T47D (cell line): Measurements from ENCODE around the gene ELF1.

Experiments
- DNase-seq, 2 experiments: peaks; one replicate each; pipeline versions ENCODE4 v3.0.0 to v3.0.0-alpha.2; 2011 to 2012; ENCODE audit warnings: low read depth in 1 of 2, low spot score in 1 of 2
- JUND ChIP-seq: IDR thresholded peaks from 2 replicates; pipeline ENCODE4 v1.6.1; 2012; ENCODE audit warnings: low read depth
- in situ Hi-C: cut with HindIII; loops from 2 replicates; pipeline ENCODE4 v1.10.0; 2016; ENCODE audit warnings: low sequenced_read_pairs, low pct_unique_long_range_greater_than_20kb

ELF1 gene

DNA sequence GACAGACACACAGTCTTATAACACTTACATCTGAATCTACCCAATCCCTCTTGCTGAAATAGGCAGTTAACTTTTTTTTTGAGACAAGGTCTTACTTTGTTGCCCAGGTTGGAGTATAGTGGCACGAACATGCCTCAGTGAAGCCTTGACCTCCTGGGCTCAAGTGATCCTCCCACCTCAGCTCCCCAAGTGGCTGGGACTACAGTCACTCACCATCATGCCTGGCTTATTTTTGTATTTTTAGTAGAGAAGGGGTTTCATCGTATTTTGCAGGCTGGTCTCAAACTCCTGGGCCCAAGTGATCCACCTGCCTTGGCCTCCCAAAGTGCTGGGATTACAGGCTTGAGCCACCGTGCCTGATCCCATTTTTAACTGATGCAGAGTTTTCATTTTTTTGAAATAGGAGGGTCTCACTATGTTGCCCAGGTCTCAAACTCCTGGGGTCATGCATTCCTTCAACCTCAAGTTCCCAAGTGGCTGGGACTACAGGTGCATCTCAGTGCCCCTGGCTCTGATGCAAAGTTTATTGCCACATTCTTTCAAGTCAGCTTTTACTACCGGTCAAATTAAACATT, 7.6 kb downstream of the ELF1 start:
- TF ChIP-seq JUND = no peak
- in situ Hi-C loops = no loop called here
- DNase-seq = no peak

DNA sequence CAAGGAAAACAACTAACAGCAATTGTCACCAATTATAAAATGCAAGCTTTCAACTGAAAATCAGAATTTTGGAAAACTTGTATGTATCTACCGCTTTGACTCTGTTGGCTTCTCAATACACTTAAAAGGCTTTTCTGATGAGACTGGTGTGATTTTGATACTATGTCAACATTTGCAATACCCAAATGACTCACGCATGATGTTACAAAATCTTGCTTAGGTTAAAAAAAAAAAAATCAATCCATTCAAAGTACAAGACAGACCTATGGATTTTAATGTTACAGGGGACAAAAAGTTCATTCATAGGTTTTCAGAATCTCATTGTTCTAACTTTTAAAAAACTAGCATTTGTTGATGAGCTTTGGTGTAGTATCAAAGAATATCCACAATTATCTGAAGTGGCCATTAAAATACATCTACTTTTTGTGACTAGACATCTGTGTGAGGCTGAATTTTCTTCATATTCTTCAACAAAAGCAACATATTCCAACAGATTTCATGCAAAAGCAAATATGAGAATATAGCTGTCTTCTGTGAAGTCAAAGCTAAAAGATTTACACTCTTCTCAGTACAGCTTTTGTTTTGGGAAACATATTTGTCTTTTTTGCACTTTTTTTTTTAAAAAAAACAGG, 10.7 kb downstream of the ELF1 start:
- TF ChIP-seq JUND = no peak
- no peak for DNase-seq
- in situ Hi-C loops = no loop called here

DNA sequence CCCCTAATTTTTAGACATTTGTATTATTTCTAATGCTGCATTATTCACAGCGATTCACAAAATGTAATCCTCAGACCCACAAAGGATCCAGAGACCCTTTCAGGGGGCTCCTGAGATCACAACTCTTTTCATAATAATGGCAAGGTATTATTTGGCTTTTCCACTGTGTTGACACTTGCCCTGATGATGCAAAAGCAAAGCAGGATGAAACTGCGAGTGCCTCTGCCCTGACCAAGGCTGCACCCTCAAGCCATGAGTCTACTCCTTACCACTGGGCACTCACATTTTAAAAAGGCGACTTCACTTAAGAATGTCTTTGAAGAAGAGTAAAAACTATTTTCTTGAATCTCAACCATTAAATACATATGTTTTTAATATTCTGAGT, 11.4 kb downstream of the ELF1 start:
- no peak for TF ChIP-seq JUND
- no peak for DNase-seq
- in situ Hi-C loops = no loop called here

DNA sequence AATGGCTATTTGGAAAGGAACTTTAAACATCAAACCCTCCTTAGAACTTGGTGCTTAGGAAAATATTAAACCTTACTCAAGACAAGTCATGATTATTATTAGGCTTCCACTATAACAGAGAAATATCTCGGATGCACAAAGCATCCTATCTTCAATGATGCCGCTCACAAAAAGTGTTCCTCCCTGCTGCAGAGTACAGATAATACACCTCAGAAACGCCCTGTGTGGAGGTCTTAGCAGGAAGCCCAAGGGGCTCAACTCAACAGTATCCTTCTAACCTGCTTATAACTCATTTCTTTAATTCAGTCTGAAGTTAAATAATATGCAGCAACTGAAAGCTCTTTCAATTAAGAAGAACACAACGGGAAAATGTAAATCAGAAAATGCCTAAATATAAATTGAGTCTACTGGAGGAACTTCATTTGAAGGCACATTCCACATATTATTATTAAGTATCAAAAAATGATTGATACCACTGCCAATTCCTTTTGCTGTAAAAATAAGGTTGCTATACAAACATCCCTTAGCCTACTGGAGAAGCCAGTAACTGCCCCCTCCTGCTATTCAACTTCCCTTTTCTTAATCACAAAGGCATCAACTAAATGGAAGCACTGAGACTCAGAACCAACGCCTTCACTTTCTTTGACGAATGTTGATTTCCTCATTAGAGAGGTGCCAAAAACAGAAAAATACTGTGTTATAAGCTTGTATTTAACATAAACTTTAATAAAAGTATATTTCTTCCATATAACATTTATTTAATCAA, 12.0 kb downstream of the ELF1 start:
- DNase-seq = no peak
- no peak for TF ChIP-seq JUND
- in situ Hi-C loops = no loop called here

DNA sequence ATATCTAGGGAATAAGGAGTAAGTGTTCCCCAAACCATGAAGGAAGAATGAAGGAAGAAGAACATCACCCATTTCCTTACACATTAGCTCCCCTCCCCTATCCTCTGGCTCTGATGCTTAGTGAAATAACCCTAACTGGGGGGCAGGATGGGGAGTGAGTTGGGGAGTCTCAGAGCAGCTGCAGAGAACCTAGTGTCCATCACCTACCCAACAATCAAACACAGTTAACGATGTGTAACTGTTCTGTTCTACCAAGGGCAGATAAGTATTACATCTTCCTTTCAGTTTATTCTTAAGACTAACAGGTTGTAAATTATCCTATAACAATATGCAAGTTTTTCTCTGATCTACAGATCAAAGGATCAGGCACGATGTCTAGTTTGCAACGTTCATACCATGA, 12.8 kb downstream of the ELF1 start:
- in situ Hi-C loops = no loop called here
- TF ChIP-seq JUND = no peak
- no peak for DNase-seq

DNA sequence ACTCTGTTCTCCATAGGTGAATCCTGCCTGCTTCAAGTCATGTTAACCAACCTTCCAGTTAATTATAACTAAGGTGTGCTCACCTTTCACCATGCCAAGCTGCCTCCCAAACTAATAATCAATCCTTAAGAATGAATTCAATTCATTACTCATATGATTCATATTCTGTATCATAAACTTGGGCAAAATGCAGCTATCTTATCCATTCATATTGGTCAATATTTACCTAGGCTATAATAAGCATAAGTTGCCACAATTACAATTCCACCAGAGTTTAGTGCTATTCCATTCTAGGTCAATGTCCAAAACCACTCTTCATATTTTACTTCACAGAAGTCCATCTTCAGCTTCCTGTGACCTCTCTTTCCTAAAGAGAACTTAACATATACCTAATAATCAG, 13.4 kb downstream of the ELF1 start:
- no peak for TF ChIP-seq JUND
- in situ Hi-C loops = no loop called here
- no peak for DNase-seq

DNA sequence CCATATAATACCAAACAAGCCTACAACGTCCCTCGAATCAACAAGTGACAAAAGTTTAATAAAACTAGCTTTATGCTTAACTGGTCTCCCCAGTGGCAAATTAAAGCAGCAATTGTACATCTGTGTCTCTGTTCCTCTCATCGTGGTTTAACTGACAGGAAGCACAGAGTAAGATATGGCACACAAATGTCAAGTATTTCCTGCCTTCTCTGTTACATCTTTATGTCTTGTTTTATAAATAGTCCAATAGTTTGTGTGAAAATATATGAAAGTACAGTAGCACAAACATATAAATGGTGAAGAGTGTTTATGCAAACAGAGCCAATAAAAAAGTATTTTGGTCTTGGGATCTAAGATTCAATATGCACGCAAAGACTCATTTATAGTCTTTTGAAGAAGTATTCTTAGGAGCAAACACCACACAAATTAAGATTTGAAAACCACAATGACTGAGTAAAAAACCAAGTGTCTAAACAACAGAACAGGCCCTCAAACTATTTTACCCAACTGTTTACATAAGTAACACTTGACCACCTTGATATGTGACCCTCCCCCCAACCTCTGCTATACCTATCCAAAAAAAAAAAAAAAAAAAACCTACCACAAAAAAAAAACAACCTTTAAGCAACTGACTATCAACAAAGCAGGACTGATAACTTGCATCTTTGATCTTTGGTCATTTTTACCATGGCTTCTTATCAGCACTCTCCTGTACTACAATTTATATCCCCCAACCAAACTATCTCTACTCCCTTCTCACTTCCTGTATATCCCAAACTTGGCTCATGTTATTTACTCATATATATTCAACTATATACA, 14.0 kb downstream of the ELF1 start:
- no peak for TF ChIP-seq JUND
- in situ Hi-C loops = no loop called here
- DNase-seq = no peak

DNA sequence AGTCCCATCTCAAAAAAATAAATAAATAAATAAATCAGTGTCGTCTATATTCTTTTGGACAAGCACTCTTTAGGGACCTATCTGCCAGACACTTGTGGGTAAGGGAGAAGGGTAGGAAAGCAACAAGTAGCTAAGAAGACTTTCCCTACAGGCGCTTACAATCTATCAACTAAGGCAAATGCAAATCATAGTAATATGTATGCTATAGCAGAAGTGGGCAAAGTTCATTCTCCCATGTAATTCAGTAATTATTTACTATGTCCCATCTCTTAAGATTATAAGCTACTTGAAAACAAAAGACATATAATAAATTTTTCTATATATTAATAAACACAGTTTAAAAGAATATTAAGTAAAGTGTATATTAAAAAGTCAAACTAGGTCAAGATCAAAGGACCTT, 16.5 kb downstream of the ELF1 start:
- DNase-seq = no peak
- in situ Hi-C loops = no loop called here
- TF ChIP-seq JUND = no peak

DNA sequence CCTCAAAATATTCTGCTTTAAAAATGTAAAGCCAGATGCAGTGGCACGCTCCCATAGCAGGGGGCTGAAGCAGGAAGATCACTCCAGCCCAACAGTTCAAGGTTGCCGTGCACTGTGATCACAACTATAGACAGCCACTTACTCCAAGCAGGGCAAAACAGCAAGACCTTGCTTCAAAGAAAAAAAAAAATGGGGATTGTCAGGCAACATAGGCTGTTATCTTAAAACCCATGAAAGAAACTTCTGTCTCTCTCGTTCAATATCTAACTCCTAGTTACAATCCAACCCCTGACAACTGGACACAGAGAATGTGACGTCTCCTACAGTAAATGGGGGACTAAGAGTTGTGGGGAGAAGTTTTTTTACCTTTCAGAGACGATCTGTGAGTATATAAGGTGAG, 17.4 kb downstream of the ELF1 start:
- no peak for DNase-seq
- no peak for TF ChIP-seq JUND
- in situ Hi-C loops = no loop called here

DNA sequence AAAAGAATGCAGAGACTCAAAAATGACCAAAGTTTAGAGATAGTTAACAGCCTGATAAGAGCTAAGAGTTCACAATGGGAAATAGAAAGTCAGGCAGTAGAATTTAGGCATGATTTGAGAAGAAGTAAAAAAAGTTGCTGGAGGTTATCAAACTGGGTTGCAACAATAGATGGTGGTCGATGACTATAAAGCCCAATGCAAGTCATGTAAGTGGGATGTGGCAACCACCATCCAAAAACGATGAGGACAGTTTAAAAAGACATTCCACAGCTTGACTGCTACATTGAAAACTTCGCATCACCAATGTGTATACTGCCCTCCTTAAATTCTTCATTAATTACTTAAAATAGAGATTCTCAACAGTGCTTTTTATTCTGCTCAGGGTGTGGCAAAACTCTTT, 19.7 kb downstream of the ELF1 start:
- no peak for TF ChIP-seq JUND
- in situ Hi-C loops = no loop called here
- DNase-seq = no peak

DNA sequence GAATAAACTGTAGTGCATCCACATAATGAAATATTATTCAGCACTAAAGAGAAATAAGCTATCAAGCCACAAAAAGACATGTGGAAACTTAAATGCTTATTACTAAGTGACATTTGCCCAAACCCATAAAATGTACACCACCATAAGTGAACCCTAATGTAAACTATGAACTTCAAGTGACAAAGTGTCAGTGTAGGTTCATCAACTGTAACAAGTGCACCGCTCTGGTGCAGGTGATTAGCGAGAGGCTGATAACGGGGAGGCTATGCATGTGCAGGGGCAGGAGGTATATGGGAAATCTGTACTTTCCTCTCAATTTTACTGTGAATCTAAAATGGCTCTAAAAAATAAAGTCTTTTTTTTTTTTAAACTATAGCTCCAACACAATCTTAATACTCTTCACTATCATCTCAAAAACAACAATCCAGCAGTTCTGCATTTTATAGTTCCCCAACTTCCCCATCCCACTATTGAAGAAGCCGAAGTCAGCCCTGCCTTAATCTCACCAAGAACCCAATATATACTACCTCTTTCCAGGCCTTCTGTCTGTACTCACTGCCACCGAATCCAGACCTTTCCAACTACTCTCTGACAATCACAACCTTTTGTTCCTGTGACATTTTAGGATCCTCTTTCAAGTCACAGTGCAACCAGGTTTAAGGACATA, 22.6 kb downstream of the ELF1 start:
- DNase-seq = no peak
- TF ChIP-seq JUND = no peak
- in situ Hi-C loops = no loop called here

DNA sequence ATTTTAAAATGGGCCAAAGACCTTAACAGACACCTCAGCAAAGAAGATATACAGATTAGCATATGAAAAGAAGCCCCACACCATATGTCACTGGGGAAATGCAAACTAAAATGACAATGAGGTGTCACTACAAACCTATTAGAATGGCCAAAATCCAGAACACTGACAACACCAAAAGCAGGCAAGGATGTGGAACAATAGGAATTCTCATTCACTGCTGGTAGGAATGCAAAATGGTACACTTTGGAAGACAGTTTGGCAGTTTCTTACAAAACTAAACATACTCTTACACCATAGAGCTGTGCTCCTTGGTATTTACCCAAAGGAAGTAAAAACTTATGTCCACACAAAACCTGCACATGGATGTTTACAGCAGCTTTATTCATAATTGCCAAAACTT, 23.1 kb downstream of the ELF1 start:
- no peak for TF ChIP-seq JUND
- in situ Hi-C loops = no loop called here
- no peak for DNase-seq
